Type B pancreatic cell (in vitro differentiated cells): ENCODE results near the gene PPIA. TPM values are rescaled to one million over a fixed set of nuclear protein-coding genes. Genes with fewer than 3 reads are reported as not detected.

ENCODE experiments used
- DNase-seq: peaks from one replicate; pipeline ENCODE4 v3.0.0; 2021; ENCODE audit warnings: mixed read lengths; ENCODE audit not compliant: unreplicated experiment; ENCODE audit errors: extremely low spot score
- H3K27ac Mint-ChIP-seq: 2 replicates; pipeline ENCODE4 v1.8.0; 2021; ENCODE audit warnings: mild to moderate bottlenecking, mixed read lengths
- H3K27me3 Mint-ChIP-seq: 2 replicates; pipeline ENCODE4 v1.8.0; 2021; ENCODE audit warnings: mixed read lengths
- H3K36me3 Mint-ChIP-seq: 2 replicates; pipeline ENCODE4 v1.8.0; 2021; ENCODE audit warnings: mixed read lengths
- H3K4me1 Mint-ChIP-seq: one replicate; pipeline ENCODE4 v1.8.0; 2021; ENCODE audit warnings: mixed read lengths; ENCODE audit not compliant: unreplicated experiment
- H3K4me3 Mint-ChIP-seq: 2 replicates; pipeline ENCODE4 v1.8.0; 2021; ENCODE audit warnings: mild to moderate bottlenecking, mixed read lengths
- H3K9me3 Mint-ChIP-seq: 2 replicates; pipeline ENCODE4 v1.8.0; 2021; ENCODE audit warnings: mixed read lengths
- CTCF ChIP-seq: fragments of 200-600 bp; sonication (generic); conservative IDR thresholded peaks from 2 replicates; pipeline ENCODE4 v1.5.0; 2021; ENCODE audit warnings: antibody characterized with exemption, mild to moderate bottlenecking
- total RNA-seq: library from RNA; stranded (reverse); gene quantifications from 2 replicates; pipeline ENCODE4 v1.2.1, GENCODE V29; 2021; ENCODE audit warnings: low replicate concordance

PPIA gene
- total RNA-seq, 1 donor from 2014 or later = 1,469 TPM

GRCh38 chr7:44750424-44750823 lies 46.1 kb upstream of the PPIA start:
- H3K4me3 Mint-ChIP-seq = peak overlapping the region; percentile 90

GRCh38 chr7:44750921-44751571 lies 45.4 kb upstream of the PPIA start:
- H3K4me3 Mint-ChIP-seq = peak overlapping the region; percentile 90
- no peaks in the 10 kb centered on the region for H3K27me3 Mint-ChIP-seq
- no peak for TF ChIP-seq CTCF
- peak overlapping the region; percentile 68 for H3K27ac Mint-ChIP-seq
- DNase-seq = no peak
- no peaks in the 10 kb centered on the region for H3K9me3 Mint-ChIP-seq
- peaks cover 26% of the 10 kb centered on the region for H3K4me1 Mint-ChIP-seq
- peaks cover 5% of the 10 kb centered on the region for H3K36me3 Mint-ChIP-seq

More at GRCh38 chr7:44750424-44750823, 46.1 kb upstream of the PPIA start:
- Mint-ChIP-seq H3K27ac (peak overlapping the region; percentile 68), H3K4me1 (peaks cover 26% of the 10 kb centered on the region), H3K27me3 (no peaks in the 10 kb centered on the region), H3K36me3 (peaks cover 5% of the 10 kb centered on the region), H3K9me3 (no peaks in the 10 kb centered on the region)
- no peak for TF ChIP-seq CTCF
- no peak for DNase-seq

GRCh38 chr7:44752822-44753221 lies 43.7 kb upstream of the PPIA start:
- H3K27me3 Mint-ChIP-seq = no peaks in the 10 kb centered on the region
- no peaks in the 10 kb centered on the region for H3K9me3 Mint-ChIP-seq
- no peak overlapping the region for H3K27ac Mint-ChIP-seq
- H3K4me1 Mint-ChIP-seq = peaks cover 26% of the 10 kb centered on the region
- no peak for TF ChIP-seq CTCF
- H3K36me3 Mint-ChIP-seq = peaks cover 5% of the 10 kb centered on the region
- no peak for DNase-seq
- no peak overlapping the region for H3K4me3 Mint-ChIP-seq

DNA sequence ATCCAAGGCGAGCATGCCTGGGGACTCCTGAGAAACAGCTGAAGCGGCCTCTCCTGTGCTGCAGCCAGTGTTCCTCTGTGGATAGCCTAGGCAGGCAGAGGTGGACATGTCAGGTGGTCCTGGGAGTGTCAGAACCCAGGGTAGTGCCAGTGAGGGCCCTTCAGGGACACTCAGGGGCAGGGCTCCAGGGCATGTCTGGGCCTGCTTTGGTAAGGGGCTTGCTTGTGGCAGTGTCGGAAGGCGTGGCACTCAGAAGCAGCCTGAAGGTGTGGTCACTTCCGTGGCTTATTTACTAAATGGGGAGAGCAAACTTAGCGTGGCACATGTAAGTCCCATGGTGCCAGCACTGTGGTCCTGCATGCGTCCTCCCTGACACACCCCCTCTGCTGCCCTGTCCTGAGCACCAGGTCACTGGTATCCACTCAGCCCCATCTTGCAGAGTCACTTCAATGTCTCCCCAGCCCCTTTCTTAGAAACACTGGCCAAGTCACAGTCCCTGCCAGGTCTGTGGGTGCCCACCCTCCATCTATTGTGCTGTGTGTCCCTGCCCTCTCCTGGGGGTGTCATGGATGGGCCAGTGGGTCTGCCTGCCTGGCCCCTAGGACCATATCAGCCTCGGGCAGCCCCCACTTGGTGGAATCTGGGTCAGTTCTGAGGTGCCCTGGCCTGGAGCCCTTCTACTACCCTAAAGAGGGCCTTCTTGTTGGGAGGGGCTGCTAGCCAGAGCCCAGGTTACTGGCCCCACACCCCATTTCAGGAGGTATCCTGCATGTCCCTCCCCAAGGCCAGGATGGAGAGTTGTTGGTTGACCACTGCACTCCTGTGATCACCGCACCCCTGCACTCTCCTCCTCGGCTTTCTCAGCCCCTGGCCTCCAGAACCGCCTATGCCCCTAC lies 41.4 kb upstream of the PPIA start:
- Mint-ChIP-seq H3K27me3 (no peaks in the 10 kb centered on the region), H3K4me1 (peaks cover 21% of the 10 kb centered on the region), H3K4me3 (no peak overlapping the region), H3K27ac (peak overlapping the region; percentile 53), H3K36me3 (peaks cover 8% of the 10 kb centered on the region), H3K9me3 (no peaks in the 10 kb centered on the region)
- no peak for DNase-seq
- no peak for TF ChIP-seq CTCF

GRCh38 chr7:44755698-44756627 lies 40.5 kb upstream of the PPIA start:
- H3K4me3 Mint-ChIP-seq = no peak overlapping the region
- no peak for TF ChIP-seq CTCF
- no peaks in the 10 kb centered on the region for H3K9me3 Mint-ChIP-seq
- H3K27ac Mint-ChIP-seq = no peak overlapping the region
- peaks cover 11% of the 10 kb centered on the region for H3K36me3 Mint-ChIP-seq
- peaks cover 13% of the 10 kb centered on the region for H3K4me1 Mint-ChIP-seq
- H3K27me3 Mint-ChIP-seq = no peaks in the 10 kb centered on the region
- DNase-seq = no peak
